IPS-11a (cell line): ENCODE results near the gene MYBPHL.

ENCODE experiments used
- H3K4me3 ChIP-seq: one replicate; pipeline ENCODE4 v1.5.1; 2013; ENCODE audit warnings: low read depth, low read length, control low read depth

The MYBPHL gene

GRCh38 chr1:109253803-109254620 lies 52.8 kb downstream of the MYBPHL start:
- no peak overlapping the region for H3K4me3 ChIP-seq

DNA sequence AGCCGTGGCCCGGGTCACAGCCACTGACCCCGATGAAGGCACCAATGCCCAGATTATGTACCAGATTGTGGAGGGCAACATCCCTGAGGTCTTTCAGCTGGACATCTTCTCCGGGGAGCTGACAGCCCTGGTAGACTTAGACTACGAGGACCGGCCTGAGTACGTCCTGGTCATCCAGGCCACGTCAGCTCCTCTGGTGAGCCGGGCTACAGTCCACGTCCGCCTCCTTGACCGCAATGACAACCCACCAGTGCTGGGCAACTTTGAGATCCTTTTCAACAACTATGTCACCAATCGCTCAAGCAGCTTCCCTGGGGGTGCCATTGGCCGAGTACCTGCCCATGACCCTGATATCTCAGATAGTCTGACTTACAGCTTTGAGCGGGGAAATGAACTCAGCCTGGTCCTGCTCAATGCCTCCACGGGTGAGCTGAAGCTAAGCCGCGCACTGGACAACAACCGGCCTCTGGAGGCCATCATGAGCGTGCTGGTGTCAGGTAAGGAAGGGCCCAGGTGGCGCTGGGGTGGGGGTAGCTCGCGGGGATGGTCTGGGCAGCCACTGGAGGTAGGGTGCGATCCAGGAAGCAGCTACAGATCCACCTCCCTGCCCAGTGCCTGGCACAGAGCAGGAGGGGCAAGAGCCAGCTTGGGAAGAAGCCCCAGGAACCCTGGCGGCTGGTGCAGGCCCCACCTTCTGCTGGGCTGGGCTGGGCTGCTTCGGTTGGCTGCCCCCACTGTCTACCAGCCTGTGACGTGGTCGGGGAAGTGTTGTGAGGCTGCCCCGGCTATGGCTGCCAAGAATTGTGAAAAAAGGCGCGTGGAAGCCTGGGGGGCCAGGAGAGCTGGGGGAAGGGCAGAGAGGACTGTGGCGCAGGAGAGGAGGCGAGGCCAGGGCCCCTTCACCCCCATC lies 53.7 kb downstream of the MYBPHL start:
- no peak overlapping the region for H3K4me3 ChIP-seq

- H3K4me3 ChIP-seq = no peak overlapping the region
These were observed 54.5 kb downstream of the MYBPHL start for GRCh38 chr1:109252167-109252892.

- H3K4me3 ChIP-seq = no peak overlapping the region
These were observed 55.3 kb downstream of the MYBPHL start for GRCh38 chr1:109251277-109252166.

- peak overlapping the region; percentile 35 for H3K4me3 ChIP-seq
These were observed 56.1 kb downstream of the MYBPHL start for GRCh38 chr1:109250454-109251276.

DNA sequence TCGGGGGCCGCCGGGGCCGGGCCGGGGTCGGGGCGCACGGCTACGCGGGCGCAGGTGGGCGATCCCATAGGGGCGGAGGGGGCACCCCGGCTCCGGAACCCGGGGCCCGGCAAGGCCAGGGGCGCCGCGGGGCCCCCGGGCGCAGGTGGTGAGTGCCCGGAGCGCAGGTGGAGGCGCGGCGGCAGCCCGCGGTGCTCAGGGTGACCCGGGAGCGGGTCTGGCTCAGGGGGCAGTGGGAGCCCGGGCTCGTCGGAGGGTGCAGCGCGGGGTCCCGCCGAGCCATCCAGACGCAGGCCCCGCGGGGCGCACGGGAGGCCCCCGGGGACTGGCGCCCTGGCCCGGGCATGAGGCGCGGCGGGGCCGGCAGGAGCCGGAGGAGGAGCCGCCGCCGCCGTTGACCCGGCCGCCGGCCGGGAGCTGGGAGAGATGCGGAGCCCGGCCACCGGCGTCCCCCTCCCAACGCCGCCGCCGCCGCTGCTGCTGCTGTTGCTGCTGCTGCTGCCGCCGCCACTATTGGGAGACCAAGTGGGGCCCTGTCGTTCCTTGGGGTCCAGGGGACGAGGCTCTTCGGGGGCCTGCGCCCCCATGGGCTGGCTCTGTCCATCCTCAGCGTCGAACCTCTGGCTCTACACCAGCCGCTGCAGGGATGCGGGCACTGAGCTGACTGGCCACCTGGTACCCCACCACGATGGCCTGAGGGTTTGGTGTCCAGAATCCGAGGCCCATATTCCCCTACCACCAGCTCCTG lies 57.0 kb downstream of the MYBPHL start:
- H3K4me3 ChIP-seq = peak overlapping the region; percentile 35

GRCh38 chr1:109248797-109249629 lies 57.8 kb downstream of the MYBPHL start, which contains the start of gene CELSR2:
Gene CELSR2, plus strand, starts transcription at chr1:109249539. Its CDS starts 541 bp downstream, at chr1:109250080.
- peak within 1 kb of the TSS; percentile 35 for H3K4me3 ChIP-seq

- H3K4me3 ChIP-seq = no peak overlapping the region
These were observed 58.4 kb downstream of the MYBPHL start for GRCh38 chr1:109248444-109248796.

GRCh38 chr1:109247401-109248365 lies 59.1 kb downstream of the MYBPHL start:
- no peak overlapping the region for H3K4me3 ChIP-seq

DNA sequence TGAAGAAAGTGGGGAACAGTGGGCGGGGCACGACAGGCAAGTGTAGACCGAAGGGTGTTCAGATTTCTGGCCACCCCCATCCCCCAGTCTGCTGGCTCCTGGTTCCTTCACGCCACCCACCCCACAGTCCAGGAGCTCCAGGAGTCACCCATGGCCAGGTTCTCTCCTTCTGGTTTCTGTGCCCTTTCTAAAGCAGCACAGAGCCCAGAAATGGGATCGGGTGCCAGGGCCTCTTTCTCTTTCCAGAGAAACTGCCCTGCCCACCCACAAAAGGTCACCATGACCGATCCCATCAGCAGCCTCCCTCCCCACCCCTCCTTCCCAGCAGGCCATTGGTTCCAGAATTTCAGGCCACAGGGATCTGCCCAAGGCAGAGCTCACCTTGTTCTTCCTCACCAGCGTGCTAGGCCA lies 60.7 kb downstream of the MYBPHL start:
- no peak overlapping the region for H3K4me3 ChIP-seq

- H3K4me3 ChIP-seq = no peak overlapping the region
These were observed 62.8 kb downstream of the MYBPHL start for GRCh38 chr1:109243860-109244552.

- no peak overlapping the region for H3K4me3 ChIP-seq
These were observed 63.6 kb downstream of the MYBPHL start for GRCh38 chr1:109243221-109243620.

DNA sequence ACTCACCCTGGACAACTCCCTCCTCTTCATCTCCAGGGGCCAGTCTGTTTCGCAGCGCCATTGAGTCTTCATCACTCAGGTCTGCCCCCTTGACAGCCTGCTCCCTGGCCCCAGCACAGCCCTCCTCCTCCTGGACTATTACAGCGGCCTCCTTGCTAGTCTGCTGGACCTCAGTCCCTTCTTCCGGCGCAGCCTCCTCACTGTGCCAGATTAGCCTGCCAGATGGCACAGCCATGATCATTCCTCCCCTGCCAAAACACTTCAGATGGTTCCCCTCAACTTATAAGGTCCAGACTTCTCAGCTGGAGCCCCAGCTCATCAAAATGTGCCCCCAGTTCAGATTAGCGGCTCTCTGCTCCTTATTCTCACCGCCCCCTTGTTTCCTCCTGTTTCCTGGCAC lies 64.4 kb downstream of the MYBPHL start:
- H3K4me3 ChIP-seq = no peak overlapping the region
